ENCODE results near the gene BCL6. TPM values are rescaled to one million over a fixed set of nuclear protein-coding genes. Genes with fewer than 3 reads are reported as not detected.

Gene BCL6
- total RNA-seq, 1 donor, result 40.2 TPM

DNA sequence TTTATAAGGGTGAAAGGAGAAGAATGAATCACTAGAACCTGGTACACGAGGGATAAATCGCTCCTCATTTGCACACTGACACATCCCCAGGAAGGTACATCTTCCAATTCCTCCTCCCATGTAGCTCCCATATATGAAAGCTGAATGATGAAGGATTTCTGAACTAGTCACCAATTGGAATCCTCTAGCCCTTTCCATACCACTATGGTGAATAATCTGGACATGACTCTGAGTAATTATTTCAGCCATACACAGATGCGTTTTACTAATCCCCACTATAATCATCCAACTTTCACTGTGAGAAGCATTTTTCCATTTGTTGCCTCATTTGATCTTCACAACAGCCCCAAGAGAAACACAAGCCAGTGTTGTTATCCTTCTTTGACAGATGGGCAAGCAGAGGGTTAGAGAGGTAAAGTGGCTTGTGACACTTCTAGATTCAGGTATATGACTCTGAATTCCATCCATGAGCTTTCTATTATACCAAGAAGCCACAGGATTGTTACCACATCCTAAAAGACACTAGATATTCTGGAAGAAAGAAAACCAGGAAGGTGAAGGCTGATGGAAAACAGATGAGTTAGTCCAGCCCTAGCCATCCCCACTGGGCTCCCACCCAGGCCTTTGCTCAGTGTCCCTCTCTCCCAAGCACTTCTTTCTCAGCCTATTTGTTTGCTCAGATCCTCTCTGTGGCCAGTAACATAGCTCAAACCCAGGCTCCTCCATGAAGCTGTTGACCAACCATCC is 22.2 kb upstream of the BCL6 start:
- H4K20me1 ChIP-seq (ENCODE audit: insufficient read depth, low read length), result no peaks in the 10 kb centered on the region
- no peaks in the 10 kb centered on the region for H3K79me2 ChIP-seq (ENCODE audit: insufficient read depth, low read length)
- H3K4me3 ChIP-seq (ENCODE audit: insufficient read depth, low read length), result no peak overlapping the region
- H2AFZ ChIP-seq (ENCODE audit: low read length), result peak overlapping the region; percentile 33
- H3K9me3 ChIP-seq (ENCODE audit: low read depth, low read length), result no peaks in the 10 kb centered on the region
- H3K4me1 ChIP-seq (ENCODE audit: insufficient read depth, low read length), result peaks cover 14% of the 10 kb centered on the region
- H3K27me3 ChIP-seq (ENCODE audit: insufficient read depth, low read length), result no peaks in the 10 kb centered on the region
- DNase-seq (ENCODE audit: insufficient read length, low spot score, missing footprints), result peak; percentile 90
- TF ChIP-seq, protein P1, sequence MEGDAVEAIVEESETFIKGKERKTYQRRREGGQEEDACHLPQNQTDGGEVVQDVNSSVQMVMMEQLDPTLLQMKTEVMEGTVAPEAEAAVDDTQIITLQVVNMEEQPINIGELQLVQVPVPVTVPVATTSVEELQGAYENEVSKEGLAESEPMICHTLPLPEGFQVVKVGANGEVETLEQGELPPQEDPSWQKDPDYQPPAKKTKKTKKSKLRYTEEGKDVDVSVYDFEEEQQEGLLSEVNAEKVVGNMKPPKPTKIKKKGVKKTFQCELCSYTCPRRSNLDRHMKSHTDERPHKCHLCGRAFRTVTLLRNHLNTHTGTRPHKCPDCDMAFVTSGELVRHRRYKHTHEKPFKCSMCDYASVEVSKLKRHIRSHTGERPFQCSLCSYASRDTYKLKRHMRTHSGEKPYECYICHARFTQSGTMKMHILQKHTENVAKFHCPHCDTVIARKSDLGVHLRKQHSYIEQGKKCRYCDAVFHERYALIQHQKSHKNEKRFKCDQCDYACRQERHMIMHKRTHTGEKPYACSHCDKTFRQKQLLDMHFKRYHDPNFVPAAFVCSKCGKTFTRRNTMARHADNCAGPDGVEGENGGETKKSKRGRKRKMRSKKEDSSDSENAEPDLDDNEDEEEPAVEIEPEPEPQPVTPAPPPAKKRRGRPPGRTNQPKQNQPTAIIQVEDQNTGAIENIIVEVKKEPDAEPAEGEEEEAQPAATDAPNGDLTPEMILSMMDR (IDR thresholded peaks at IDR 0.05; ENCODE audit: extremely low read depth, low read depth, low read length), result no peak
- H3K4me2 ChIP-seq (ENCODE audit: insufficient read depth, low read length), result peak overlapping the region; percentile 24
- H3K27ac ChIP-seq (ENCODE audit: low read depth, low read length), result peak overlapping the region; percentile 74
- H3K36me3 ChIP-seq (ENCODE audit: insufficient read depth, low read length), result no peaks in the 10 kb centered on the region

DNA sequence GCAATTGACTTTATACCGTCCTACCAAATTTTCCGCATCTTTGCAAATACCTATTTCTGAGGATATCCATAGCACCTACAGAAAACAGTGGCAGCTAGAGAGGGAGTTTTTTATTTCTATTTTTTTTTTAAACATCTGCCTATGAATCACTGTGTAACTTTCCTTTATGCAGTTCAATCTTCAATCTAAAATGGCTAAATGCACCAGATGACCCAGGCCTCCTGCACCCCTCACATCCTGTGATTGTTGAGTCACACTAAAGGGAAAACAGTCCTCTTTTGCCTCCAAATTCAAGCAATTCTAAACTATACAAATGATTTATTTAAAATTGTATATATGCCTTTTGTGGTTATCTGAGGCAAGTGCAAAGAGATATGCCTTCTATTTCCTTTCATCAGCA is 20.1 kb upstream of the BCL6 start:
- TF ChIP-seq, protein P1 (IDR thresholded peaks at IDR 0.05; ENCODE audit: extremely low read depth, low read depth, low read length), result no peak
- Histone ChIP-seq H3K36me3 (ENCODE audit: insufficient read depth, low read length) (no peaks in the 10 kb centered on the region), H3K4me3 (ENCODE audit: insufficient read depth, low read length) (no peak overlapping the region), H4K20me1 (ENCODE audit: insufficient read depth, low read length) (no peaks in the 10 kb centered on the region), H3K79me2 (ENCODE audit: insufficient read depth, low read length) (no peaks in the 10 kb centered on the region), H3K4me1 (ENCODE audit: insufficient read depth, low read length) (peaks cover 14% of the 10 kb centered on the region), H3K27ac (ENCODE audit: low read depth, low read length) (no peak overlapping the region), H3K9me3 (ENCODE audit: low read depth, low read length) (no peaks in the 10 kb centered on the region), H2AFZ (ENCODE audit: low read length) (no peak overlapping the region), H3K27me3 (ENCODE audit: insufficient read depth, low read length) (no peaks in the 10 kb centered on the region), H3K4me2 (ENCODE audit: insufficient read depth, low read length) (no peak overlapping the region)
- DNase-seq (ENCODE audit: insufficient read length, low spot score, missing footprints), result peak; percentile 61

DNA sequence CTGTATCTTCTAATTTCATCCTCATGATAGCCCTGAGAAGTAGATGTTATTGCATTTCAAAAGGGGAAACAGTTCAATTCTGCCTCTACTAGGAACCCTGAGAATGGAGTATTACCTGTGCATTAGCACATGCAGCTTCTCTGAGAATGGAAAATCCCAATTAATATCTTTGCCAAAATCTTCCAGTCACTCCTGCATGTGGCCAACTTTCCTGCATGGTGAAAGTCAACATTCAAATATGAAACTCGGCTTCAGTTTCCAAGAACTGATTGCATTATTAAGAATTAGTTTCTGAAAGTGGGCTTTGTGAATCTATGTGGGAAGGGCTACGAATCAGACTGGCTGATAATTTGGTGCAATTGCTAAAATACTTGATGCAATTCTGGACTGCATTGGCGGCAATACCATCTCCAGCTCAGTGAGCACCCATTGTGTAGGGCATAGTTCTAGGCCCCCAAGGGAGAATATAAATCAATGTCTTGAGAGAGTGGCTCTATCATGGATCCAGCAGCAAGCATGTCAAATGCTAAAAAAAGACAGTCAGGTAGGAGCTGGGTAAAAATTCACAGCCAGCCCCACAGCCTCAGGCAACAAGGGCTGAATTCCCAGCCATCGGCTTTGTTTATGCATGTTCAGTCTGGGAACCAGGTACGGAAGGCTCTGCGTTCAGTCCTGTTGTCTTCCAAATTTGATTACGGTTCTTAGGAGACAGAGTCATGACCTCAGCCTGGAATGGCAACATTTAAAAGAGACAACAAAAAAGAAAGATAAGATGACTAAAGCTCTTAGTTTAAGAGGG is 18.8 kb upstream of the BCL6 start:
- no peaks in the 10 kb centered on the region for H4K20me1 ChIP-seq (ENCODE audit: insufficient read depth, low read length)
- no peaks in the 10 kb centered on the region for H3K9me3 ChIP-seq (ENCODE audit: low read depth, low read length)
- no peak overlapping the region for H2AFZ ChIP-seq (ENCODE audit: low read length)
- H3K4me1 ChIP-seq (ENCODE audit: insufficient read depth, low read length), result peaks cover 14% of the 10 kb centered on the region
- H3K79me2 ChIP-seq (ENCODE audit: insufficient read depth, low read length), result no peaks in the 10 kb centered on the region
- no peaks in the 10 kb centered on the region for H3K27me3 ChIP-seq (ENCODE audit: insufficient read depth, low read length)
- no peak overlapping the region for H3K27ac ChIP-seq (ENCODE audit: low read depth, low read length)
- DNase-seq (ENCODE audit: insufficient read length, low spot score, missing footprints), result no peak
- H3K4me3 ChIP-seq (ENCODE audit: insufficient read depth, low read length), result no peak overlapping the region
- no peaks in the 10 kb centered on the region for H3K36me3 ChIP-seq (ENCODE audit: insufficient read depth, low read length)
- H3K4me2 ChIP-seq (ENCODE audit: insufficient read depth, low read length), result no peak overlapping the region
- TF ChIP-seq, protein P1 (IDR thresholded peaks at IDR 0.05; ENCODE audit: extremely low read depth, low read depth, low read length), result no peak

DNA sequence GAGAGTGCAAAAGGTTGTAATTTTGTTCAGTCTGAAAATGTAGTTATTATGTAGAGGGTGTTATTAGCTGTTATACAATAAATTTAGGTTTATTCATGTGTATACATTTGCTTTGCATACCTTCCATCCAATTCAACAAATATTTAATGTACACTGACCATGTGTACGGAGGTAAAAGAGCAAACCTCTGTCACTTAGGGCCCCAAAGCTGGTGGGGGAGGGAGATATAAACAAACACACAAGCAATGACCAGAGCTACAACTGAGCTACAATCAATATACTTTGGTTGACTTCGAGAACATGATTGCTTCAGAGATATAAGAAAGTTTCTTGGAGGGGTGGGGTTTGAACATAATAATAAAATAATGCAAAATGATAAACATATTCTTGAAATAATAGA is 17.5 kb upstream of the BCL6 start:
- Histone ChIP-seq H2AFZ (ENCODE audit: low read length) (no peak overlapping the region), H3K9me3 (ENCODE audit: low read depth, low read length) (no peaks in the 10 kb centered on the region), H3K27me3 (ENCODE audit: insufficient read depth, low read length) (no peaks in the 10 kb centered on the region), H3K4me2 (ENCODE audit: insufficient read depth, low read length) (no peak overlapping the region), H3K4me3 (ENCODE audit: insufficient read depth, low read length) (no peak overlapping the region), H3K4me1 (ENCODE audit: insufficient read depth, low read length) (peaks cover 12% of the 10 kb centered on the region), H3K36me3 (ENCODE audit: insufficient read depth, low read length) (no peaks in the 10 kb centered on the region), H4K20me1 (ENCODE audit: insufficient read depth, low read length) (no peaks in the 10 kb centered on the region), H3K27ac (ENCODE audit: low read depth, low read length) (no peak overlapping the region), H3K79me2 (ENCODE audit: insufficient read depth, low read length) (no peaks in the 10 kb centered on the region)
- TF ChIP-seq, protein P1 (IDR thresholded peaks at IDR 0.05; ENCODE audit: extremely low read depth, low read depth, low read length), result no peak
- DNase-seq (ENCODE audit: insufficient read length, low spot score, missing footprints), result no peak

All from osteoblast (primary cell).